GM18867 (cell line): ENCODE data around the gene MED9.
"Not testable (repeated sequence)": the region's sequence is repeated elsewhere in the genome, so short reads cannot be mapped to it uniquely, and the experiment has no call there.

Experiments
- ATAC-seq: cut with Tn5 transposase; IDR thresholded peaks from one replicate; pipeline ENCODE4 v1.9.1; 2021; ENCODE audit warnings: mild to moderate bottlenecking, moderate library complexity; ENCODE audit not compliant: unreplicated experiment

Gene MED9

DNA sequence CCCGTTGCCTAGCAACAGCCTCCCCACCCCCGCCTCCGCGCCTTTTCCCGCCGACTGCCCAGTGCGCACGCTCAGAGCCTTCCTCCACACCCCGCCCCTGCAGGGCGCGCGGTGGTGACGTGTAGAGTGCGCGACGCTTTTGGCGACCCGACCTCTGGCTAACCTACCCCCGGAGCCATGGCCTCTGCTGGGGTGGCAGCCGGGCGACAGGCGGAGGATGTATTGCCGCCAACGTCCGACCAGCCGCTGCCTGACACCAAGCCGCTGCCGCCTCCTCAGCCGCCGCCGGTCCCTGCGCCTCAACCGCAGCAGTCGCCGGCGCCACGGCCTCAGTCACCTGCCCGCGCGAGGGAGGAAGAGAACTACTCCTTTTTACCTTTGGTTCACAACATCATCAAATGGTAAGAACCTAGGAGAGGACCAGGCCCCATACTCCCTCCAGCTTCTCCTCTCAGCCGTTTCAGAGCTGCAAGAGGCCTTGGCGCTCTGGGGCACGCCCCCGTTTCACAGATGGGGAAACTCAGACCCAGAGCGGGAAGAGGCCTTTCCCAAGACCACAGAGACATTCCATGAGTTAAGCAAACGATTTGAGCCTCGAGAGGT lies at the start of gene MED9:
Gene MED9, plus strand, starts transcription at position 136 of the 603 bp plus-strand sequence. Its CDS starts 42 bp downstream, at position 178.
- peak; percentile 77 for ATAC-seq

DNA sequence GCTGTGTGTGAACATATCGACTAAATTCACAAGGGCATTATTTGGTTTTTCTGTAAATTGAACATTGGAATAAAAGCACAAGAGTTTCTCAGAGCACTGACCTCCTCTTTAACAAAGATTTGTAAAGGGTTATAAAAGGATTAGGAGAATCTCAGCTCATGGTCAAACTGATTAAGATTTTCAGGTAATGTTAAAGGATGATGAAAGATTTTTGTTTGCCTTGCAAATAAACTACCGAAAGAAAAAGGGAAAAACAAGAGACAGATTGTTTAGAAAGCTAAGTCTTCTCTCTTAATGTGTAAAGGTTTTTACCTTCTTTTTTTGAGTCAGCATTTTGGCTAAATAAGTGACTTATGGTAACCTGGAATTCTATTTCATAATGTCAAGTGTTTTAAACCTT lies 47.6 kb upstream of the MED9 start:
- no peak for ATAC-seq

DNA sequence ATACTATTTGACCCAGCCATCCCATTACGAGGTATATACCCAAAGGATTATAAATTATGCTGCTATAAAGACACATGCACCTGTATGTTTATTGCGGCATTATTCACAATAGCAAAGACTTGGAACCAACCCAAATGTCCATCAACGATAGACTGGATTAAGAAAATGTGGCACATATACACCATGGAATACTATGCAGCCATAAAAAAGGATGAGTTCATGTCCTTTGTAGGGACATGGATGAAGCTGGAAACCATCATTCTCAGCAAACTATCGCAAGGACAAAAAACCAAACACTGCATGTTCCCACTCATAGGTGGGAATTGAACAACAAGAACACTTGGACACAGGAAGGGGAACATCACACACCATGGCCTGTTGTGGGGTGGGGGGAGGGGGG lies 45.9 kb upstream of the MED9 start:
- ATAC-seq: not testable (repeated sequence)

DNA sequence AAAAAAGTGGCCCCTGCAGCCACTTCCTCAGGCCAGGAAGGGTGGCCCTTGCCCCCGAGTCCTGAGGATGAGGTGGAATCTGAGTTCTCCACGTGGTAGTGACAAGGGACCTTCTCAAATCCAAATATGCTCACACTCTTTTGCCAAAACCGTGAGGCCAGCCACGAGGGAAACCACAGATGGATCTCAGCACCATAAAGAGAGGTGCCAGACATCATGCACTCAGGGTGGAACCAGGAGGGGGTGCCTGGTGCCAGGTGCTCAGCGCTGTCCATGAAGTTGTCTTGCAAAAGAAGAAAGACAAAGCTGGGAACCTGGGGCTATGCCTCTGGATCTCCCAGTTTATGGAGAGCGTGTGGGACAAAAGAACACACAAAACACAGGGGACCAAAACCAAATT lies 45.2 kb upstream of the MED9 start:
- ATAC-seq: no peak

DNA sequence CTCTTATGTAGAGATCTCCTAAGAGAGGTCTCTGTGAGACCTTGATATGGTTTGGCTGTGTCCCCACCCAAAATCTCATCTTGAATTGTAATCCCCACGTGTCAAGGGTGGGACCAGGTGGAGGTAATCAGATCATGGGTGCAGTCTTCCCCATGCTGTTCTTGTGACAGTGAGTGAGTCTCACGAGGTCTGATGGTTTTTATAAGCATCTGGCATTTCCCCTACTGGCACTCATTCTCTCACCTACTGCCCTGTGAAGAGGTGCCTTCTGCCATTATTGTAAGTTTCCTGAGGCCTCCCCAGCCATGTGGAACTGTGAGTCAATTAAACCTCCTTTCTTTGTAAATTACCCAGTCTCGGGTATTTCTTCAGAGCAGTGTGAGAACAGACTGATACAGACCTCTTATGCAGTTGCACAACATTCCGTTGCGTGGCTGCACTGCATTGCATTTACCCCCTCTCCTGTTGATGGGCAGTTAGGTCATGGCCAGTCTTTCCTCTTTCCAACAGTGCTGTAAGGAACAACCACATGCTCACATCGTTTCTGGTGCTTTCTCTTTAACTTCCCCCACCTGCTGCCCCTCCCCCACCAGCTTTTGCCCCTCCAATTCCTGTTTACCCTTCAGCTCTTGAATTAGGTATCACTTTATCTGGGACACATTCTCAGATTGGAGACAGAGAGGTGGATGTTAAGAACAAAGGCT lies 43.6 kb upstream of the MED9 start:
- no peak for ATAC-seq

DNA sequence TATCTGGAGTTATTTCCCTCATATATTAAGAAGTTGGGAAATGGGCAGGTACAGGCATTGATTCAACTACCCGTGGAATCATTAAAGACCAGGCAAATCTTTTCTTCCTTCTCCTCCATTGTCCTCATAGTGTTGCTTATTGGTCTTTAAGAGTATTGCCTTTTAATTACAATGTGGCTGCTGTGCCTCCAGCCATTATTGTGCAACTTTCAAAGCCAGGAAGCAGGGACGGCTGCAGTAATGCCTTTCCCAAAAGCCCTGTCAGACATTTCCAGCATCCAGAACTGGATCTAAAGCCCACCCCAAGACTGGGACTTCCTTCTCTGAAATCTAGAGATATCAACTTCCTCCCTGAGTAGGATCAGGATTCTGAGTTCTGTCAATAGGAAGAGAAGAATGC lies 42.3 kb upstream of the MED9 start:
- ATAC-seq: no peak

DNA sequence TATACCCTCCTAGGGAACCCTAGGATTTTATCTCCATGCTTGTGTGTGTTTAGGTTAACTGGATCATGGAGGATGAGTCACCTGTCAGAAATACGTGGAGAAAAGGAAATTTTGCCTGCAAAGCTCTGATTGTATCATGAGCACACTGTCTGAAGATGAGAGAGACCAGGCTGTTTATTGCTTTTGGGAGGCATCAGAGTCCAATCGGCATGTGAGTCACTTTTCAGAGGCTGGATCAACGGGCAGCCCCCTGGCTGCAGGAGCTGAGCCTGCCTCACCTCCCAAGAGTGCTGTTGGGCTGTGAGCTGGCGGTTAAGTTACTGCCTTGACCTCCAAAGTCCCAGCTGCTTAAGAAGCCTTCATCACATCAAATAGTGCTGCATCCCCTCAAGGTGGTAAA lies 41.5 kb upstream of the MED9 start:
- ATAC-seq: no peak

GRCh38 chr17:17437461-17437860 lies 39.3 kb upstream of the MED9 start:
- ATAC-seq: no peak

DNA sequence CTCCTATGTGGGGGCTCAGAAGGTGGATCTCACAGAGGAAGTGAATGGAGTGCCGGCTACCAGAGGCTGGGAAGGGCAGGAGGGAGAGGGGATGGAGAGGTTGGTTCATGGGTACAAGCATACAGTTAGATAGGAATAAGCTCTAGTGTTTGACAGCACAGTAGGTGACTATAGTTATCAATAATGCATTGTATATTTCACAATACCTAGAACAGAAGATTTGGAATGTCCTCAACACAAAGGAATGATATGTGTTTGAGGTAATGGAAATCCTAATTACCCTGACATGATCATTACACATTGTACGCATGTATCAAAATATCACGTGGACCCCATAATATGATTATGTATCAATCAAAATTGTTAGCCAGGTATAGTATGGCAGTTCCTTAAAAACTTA lies 38.9 kb upstream of the MED9 start:
- ATAC-seq: no peak

GRCh38 chr17:17440010-17440843 lies 36.6 kb upstream of the MED9 start:
- no peak for ATAC-seq

DNA sequence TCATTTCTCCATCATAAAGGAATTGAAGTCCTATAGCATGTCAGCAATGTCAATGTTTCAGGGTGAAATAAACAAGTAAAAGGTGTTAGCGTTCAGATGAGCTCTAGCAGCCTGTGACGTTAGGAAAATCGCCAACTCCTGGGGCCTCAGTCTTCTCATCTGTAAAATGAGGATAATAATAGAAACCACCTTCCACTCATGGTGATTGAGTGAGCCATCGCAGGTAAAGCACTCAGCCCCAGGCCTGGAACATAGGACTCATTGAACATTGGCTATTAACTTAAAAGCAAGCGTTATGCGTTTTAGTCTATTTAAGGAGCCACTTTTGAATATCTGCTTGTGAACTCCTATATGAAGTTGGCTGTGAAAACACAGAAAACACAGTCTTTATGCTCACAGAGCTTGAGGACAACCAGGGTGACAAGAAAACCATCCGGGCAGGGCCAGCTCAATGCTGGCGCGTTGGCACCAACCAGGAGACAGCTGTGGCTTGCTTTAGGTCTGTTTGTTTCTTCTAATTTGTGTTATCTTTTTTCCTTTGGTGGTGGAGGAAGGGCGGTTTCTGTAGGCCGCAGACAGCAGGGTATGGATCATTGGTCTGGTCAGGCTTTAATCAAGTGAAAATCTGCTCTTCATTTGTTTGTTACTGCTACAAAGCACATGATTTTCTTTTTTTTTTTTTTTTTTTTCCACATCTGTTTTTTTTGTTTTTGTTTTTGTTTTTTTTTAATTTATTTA lies 35.7 kb upstream of the MED9 start:
- ATAC-seq: no peak

- ATAC-seq: no peak
Observed at GRCh38 chr17:17443173-17443572, 33.6 kb upstream of the MED9 start.

DNA sequence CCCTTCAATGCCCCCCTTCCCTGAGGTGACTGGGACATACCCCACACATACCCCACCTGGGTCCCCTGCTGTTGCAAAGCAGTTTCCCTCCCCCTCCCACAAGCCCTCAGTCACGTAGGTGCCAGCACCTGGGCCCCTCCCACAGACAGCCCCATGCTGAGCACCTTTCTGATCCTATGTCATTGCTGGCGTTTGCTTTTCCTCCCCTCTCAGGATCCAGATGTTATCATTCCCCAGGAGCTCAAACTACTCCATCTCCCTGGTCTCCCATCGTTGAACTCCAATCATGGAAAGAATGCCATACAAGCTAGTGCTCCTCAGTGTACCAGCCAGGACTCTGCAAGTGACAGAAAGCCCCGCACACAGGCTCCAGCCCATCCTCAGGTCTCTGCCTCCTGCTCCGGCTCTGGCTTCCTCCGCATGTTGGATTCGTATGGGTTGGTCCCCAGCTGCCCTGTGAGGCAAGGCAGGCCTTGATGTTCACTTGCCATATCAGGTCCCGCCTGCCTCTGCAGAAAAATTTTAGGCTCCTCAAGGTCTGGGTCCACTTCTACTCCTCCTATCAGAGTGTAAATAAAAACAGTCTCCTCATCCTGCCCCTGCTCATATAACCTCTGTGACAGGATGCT lies 31.4 kb upstream of the MED9 start:
- ATAC-seq: no peak

DNA sequence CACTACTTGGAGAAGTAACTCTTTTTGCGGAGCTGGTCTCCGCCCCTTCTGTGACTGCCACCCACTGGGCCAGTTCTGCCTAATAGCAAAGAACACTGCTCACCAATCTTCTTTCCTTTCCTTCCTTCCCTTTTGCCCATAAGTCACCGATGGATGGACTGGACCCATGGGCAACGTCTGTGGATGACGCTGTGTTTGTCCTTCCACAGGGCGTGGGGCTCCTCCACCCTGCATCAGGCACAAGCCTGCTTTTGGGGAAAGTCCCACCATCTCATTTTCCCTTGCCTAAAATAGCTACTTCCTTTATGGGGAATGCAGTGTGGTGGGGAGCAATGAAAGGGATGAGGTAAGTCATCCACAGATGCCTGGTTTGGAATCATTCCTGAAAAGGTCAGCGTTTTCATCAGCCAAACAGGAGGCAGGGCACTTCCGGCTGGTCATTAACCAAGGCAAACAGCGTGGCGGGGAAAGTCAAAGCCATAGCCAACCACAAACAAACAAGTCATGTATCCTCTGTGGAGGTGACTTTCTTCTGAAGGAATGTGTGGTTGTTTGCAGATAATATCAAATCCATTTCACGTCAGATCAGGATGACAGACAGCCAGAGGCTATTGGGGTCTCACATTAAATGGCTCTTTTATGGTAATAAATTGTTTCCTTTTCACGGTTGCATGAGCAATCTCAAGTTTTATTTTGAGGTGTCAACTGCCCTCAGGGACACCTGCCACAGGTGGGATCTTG lies 30.7 kb upstream of the MED9 start:
- ATAC-seq: no peak

DNA sequence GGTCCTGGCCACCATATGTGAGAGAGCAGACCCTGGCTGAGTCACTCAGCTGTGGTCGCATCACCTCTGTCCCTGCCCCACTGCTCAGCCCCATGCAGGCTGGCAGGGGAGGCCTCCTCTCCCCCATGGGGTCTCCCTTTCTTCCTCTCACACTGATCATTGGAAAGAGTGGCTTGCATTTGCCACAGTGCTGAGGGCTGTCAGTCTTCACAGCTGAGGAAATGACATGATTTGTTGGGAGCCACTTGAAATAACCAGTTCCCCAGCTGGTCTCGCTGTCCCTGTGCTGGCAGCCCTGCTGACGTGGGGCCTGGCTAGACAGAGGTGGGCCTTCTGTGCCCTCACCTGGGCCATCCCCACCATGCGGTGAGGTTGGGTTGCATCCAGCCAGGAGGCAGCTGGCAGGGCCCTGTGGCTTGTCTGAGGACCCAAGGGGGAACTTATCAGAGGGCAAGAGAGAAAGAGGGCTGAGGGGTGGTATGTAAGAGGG lies 30.1 kb upstream of the MED9 start:
- no peak for ATAC-seq

- no peak for ATAC-seq
Observed at GRCh38 chr17:17447264-17447663, 29.5 kb upstream of the MED9 start.

DNA sequence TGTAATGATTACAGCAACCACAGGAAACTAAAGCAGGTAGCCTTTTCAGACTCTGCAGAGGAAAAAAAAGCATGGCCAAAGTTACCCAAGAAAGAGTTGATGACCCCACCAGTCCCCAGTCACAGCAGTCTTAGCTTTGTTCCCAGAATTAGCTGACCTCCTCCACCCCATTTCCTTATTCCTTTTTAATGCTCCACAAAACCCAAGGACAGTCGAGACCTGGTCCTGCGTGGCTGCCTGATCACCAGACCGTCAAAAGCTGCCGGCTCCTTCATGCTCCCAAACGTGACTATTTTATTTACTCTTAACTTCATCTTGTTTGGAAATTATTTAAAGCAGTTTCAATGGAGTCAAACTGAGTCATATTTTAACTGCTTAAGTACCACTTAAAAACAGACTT lies 28.7 kb upstream of the MED9 start:
- ATAC-seq: no peak

DNA sequence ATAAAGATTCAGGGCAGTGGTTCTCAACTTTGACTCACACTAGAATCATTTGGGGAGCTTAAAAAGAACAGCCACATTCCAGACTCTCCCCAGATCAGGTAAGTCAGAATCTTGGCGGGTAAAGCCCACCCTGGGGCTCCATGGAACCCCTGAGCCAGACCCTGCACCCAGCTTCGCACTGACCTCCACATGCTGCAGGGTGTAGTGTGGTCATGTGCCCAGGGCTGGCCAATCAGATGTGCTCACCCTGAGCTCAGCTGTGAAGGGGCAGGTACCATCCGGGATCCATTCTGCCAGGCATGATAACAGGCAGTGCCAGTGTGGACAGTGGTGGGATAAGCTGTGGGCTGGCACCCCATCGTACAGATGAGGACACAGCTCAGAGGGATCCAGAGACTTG lies 28.1 kb upstream of the MED9 start:
- no peak for ATAC-seq

DNA sequence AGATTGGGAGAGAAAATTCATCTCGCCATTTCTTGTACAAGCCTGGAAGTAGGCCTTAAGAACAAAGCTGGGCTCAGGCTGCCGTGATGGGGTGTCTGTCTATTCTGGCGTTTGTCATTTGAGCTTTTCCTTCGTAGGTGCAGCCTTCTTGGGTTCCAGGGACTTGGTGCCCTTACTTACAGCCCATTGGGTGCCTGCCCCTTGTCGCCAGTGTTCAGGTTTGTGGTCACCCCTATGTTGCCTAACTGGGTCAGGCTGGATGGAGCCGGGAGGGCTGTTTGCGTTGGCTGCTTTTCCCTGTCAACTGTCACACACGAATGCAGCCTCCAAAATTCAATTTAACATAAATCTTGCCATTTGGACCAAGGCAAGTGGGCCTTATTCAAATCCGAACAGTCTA lies 23.7 kb upstream of the MED9 start:
- no peak for ATAC-seq

GRCh38 chr17:17454276-17454675 lies 22.5 kb upstream of the MED9 start:
- no peak for ATAC-seq
